Hippocampal formation (tissue), 2 donors: ENCODE results near the gene RAET1G.
A peak's percentile ranks its signal among the peaks of the same experiment; 100 is the strongest.
"Not testable (repeated sequence)": the region's sequence is repeated elsewhere in the genome, so short reads cannot be mapped to it uniquely, and the experiment has no call there.

Experiments used
- DNase-seq, 2 donors: peaks; one replicate each; lab custom pipeline; 2025; lab: John Stamatoyannopoulos, UW

Gene RAET1G

GRCh38 chr6:149953934-149954327 is 31.0 kb upstream of the RAET1G start:
- not testable (repeated sequence) for DNase-seq

GRCh38 chr6:149953390-149953789 is 30.5 kb upstream of the RAET1G start:
- DNase-seq, result not testable (repeated sequence)

DNA sequence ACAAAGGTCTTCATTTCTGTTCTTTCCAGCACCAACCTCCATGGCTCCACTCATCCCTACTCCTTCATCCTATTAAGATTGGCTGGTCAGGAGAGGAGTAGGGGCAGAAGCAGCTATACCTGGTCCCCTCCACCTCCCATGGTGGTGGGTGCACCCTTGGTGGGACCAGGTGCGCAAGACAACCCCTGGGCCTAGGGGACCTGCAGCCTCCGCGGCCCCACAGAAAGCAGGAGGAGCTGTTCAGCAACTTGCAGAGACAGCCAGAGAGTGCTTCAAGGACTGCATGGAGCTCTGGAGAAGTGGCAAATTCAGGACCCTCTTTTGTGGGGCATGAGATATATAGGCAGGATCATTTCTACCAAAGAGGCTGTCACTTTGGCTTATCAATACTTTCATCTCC is 28.7 kb upstream of the RAET1G start:
- DNase-seq, result no peak

GRCh38 chr6:149951096-149951495 is 28.2 kb upstream of the RAET1G start:
- no peak for DNase-seq

DNA sequence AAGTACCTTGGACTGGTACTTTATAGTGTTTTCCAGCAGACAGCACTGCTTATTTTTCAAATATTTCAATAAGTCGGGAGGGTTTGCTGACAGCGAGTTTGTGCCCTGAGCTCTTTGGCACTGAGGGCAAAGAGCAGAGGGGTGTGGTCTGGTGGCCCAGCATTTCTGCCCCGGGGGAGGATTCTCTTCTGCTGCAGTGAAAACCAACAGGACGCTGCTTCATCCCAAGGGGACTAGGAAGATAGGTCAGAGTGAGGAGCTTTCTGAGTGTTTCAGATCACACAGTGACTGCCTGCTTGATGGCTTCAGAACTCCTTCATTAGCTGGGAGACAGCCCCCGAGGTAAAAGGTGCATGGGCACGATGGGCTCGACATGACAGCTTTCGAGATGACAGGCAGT is 27.5 kb upstream of the RAET1G start:
- no peak for DNase-seq

DNA sequence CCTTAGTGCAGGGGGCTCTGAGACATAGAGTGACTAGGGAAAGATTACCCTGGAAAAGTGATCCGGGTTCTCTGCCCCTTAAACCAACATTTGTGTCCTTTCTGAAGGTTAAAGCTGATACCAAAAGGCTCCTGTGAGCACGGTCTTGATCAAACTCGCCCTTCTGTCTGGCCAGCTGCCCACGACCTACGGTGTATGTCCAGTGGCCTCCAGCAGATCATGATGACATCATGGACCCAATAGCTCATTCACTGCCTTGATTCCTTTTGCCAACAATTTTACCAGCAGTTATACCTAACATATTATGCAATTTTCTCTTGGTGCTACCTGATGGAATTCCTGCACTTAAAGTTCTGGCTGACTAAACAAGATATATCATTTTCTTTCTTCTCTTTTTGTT is 25.7 kb upstream of the RAET1G start:
- no peak for DNase-seq

GRCh38 chr6:149948011-149948410 is 25.1 kb upstream of the RAET1G start:
- no peak for DNase-seq

- DNase-seq, result not testable (repeated sequence)
Measured at GRCh38 chr6:149947533-149947932, 24.6 kb upstream of the RAET1G start.

DNA sequence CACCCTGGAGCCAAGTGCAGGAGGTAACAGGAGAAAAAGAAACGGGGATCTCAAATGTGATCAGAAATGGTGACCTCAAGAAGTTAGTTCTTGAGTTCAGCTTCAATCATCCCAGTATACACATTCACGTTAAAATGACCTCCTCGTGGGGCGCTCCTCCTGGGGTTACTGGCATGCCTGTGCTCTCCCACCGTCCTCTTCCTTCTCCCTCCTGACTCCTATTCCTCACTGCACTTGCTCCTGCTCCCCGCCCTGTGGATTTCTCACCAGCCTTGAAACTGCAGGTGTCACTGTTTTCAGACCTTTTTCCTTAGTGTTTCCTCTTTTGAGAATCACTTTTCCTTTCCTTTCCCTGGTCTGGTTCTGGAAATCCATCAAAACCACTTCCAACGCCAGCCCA is 23.7 kb upstream of the RAET1G start:
- not testable (repeated sequence) for DNase-seq

DNA sequence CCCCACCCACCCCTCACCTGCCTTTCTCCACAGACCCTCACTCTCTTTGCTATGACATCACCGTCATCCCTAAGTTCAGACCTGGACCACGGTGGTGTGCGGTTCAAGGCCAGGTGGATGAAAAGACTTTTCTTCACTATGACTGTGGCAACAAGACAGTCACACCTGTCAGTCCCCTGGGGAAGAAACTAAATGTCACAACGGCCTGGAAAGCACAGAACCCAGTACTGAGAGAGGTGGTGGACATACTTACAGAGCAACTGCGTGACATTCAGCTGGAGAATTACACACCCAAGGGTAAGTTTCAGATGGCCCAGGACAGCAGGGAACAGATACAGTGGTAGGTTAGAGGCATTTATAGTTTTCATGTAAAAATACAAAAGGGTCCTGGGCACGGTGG is 22.4 kb upstream of the RAET1G start:
- DNase-seq, result not testable (repeated sequence)

DNA sequence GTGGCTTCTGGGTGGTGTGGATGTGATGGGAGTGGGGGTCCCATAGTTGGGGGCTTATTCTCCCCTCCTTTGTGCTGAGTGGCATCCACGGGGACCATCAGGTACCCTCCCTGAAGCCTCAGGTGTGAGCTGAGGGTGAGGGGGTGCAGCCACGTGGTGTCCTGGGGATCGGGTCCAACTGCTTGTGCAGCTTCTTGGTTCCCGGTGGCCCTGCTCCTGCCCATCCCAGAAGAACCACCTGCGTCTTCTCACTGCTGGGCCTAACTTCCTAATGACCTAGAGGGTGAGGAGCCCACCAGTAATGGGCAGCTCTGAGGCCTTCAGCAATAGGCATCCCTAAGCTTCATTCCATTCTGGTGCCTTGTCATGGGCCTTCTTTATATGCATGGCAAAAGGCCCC is 20.4 kb upstream of the RAET1G start:
- DNase-seq, result not testable (repeated sequence)

- DNase-seq, result no peak
Measured at GRCh38 chr6:149942461-149942829, 19.5 kb upstream of the RAET1G start.

DNA sequence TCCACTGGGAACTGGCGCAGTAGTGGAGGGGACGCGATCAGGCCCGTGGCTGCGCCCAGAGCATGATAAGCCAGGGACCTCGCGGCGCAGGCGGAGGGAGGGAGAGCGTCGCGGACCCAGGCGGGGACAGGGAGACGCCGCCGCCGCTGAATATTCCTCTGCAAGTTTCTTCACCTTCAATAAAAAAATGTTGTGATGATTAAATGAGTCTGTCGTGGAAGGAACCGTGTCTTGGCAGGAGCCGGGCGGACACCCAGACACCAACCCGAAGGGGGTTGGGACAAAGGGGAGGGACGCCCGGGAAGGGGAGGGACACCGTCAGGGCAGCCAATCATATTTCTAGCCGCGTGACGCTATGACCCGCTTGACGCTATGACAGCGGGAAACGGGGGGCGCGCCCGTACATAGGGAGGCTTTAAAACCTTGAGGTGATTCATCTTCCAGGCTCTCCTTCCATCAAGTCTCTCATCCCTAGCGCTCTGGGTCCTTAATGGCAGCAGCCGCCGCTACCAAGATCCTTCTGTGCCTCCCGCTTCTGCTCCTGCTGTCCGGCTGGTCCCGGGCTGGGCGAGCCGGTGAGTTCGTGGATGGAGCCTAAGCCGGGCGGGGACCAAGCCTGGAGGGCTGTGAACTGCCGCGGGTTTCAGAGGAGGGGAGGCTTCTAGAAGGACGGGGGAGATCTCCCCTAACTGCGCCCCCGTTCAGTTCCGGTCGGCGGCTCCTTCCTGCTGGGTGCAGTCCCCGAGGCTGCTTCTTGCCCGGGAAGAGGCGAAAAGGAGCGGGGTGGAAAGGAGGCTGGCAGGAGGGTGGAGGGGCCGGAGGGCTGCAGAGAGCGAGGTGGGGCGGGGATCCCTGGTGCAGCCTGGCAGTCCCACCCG is 18.9 kb upstream of the RAET1G start, which contains the start of gene ULBP2:
Gene ULBP2, plus strand, starts transcription at position 432 of the 878 bp plus-strand sequence. Its CDS starts 59 bp downstream, at position 491.
- peak; percentile 73 to 75 for DNase-seq

DNA sequence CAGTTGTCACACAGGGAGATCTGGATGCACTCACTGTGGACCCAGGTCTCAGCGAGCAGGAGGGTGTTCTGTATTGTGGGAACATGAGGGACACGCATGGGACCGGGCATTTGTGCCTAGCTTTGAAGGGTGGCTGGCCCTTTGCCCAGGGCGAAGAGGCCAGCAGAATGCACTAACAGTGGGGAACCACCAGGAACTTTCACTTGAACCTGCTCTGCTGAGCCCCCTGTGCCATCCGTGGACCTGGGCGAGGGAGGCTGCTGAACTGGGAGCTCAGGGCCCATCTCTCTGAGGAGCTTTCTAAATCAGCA is 17.7 kb upstream of the RAET1G start:
- DNase-seq, result no peak

- DNase-seq, result no peak
Measured at GRCh38 chr6:149939909-149940671, 17.2 kb upstream of the RAET1G start.

DNA sequence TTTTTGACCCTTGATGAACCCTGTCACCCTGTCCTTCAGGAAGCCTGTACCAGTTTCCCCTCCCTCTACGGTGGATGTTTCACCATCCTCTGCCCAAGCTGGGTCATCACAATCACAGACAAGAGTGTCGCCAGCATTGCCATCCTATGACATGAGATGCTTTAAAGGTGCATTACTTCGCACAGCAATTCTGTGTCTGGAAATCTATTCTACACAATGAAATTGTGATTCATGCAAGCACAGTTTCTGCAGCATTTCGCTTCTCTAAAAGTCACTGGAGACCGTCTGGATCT is 16.4 kb upstream of the RAET1G start:
- DNase-seq, result no peak

DNA sequence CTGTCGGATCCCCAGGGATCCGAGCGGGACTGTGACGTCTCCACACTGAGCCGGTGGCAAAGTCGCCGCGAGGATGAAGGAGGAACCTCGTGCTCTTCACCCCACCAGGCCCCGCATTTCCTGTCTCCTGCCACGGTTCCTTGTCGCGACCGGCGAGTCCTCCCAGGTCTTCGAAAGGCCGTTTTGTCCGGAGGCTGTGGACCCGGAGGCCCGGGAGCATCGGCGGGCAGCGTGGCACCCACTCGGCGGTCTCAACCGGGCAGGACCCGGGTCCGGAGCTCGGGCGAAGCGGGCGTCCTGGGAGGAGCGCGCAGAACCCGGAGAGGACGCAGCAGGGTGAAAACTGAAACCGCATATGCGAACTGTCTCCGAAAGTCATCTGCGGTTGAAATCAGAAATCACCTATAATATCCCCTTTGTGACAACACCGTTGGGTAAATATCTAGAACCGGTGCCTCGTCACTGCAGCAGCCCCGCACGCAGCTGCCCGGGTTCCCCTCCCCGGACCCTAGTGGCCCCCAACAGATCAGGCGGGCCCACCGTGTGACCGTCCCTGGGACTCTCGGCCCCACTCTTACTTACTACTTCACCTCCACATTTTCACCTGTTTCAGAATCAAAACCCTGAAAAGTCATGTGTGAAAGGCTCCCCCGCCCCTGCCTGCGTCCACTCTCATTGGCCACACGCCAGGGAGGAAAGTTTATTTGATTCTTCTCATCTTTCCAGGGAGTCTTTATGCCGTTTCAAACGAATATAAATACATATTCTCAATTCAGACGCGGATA is 15.8 kb upstream of the RAET1G start:
- no peak for DNase-seq

- not testable (repeated sequence) for DNase-seq
Measured at GRCh38 chr6:149938013-149938570, 15.2 kb upstream of the RAET1G start.

DNA sequence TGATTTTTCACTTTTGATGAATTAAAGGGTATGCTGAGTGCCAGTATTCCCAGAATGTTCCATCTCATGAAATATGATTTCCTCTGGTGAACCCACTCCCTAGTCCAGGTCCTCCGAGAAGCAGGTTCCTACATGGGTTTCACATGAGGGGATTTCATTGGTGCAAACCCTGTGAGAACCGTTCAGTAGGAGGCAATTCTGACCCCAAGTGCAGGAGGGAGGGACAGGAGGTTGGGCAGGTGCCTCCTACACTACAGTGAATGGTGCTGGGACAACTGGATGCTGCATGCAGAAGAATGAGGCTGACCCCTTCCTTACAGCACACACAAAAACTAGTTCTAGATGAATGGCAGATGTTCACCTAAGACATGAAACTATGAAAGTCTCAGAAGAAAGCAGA is 13.8 kb upstream of the RAET1G start:
- no peak for DNase-seq

GRCh38 chr6:149935668-149936067 is 12.7 kb upstream of the RAET1G start:
- DNase-seq, result no peak

DNA sequence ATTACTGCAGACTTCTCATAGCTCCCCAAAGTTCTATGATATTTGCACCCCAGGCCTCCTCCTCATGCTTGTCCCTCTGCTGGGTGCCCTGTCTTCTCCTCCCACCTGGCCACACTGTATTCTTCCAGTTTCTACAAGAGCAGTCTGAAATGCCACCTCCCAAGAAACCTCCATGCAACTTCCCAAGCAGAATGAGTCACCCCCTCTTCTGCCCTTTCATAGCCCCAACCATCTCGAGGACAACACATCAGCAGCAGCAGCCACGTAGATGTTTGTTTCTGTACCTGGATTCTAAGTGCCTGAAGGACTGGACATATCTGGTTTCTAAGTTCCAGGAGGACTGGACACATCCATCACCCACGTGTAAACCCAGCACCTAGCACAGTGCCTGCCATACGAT is 12.3 kb upstream of the RAET1G start:
- no peak for DNase-seq
